HepG2 (cell line): ENCODE data around the gene LRRC70. TPM values are rescaled to one million over a fixed set of nuclear protein-coding genes. Genes with fewer than 3 reads are reported as not detected.

ENCODE experiments used
- ATAC-seq: fragments of 200-7000 bp; cut with Tn5 transposase; 3 replicates; pipeline ENCODE4 v1.9.1; 2020; ENCODE audit warnings: mild to moderate bottlenecking, moderate library complexity
- BruUV-seq: library from RNA; stranded (reverse); fragments of 400-500 nt; replicated peaks from 2 replicates; lab custom pipeline; 2021; lab: Mats Ljungman, UMichigan
- CTCF ChIA-PET: fragments of 300-600 bp; formaldehyde crosslinking; extraction: SDS; loops from one replicate; lab custom pipeline; 2021; ENCODE audit warnings: low total read pairs, inconsistent platforms, low intra/inter-chr PET ratio; lab: Yijun Ruan, JAX
- POLR2A ChIA-PET: fragments of 350-600 bp; sonication (Branson Sonifier 250); formaldehyde crosslinking; loops from one replicate; lab custom pipeline; 2020; ENCODE audit warnings: antibody characterized with exemption, inconsistent platforms; lab: Yijun Ruan, JAX
- DNase-seq: peaks from one replicate; pipeline ENCODE4 v3.0.0-alpha.2; 2015; ENCODE audit warnings: low spot score
- FAIRE-seq: peaks from 3 replicates; lab custom pipeline; 2011; peaks lifted over from hg19 to GRCh38; lab: Jason Lieb, UNC
- H2AFZ ChIP-seq: one replicate; pipeline ENCODE4 v1.6.1; 2011; ENCODE audit warnings: low read length, inconsistent platforms
- H3K27ac ChIP-seq: fragments of 300-600 bp; 3 replicates; pipeline ENCODE4 v1.8.0; 2011; ENCODE audit warnings: mixed run types, mild to moderate bottlenecking, mixed read lengths, low read length, inconsistent platforms; ENCODE audit not compliant: insufficient read depth; ENCODE audit errors: extremely low read length
- H3K27me3 ChIP-seq, 2 experiments: fragments of 200-600 bp in 1 of 2; 2 replicates in 1 of 2; 3 replicates in 1 of 2; pipeline versions ENCODE4 v1.6.0 to v1.8.0; 2011; ENCODE audit warnings: low read length in 2 of 2, mild to moderate bottlenecking in 2 of 2, moderate library complexity in 2 of 2, inconsistent platforms in 1 of 2; ENCODE audit not compliant: insufficient read depth in 2 of 2, control insufficient read depth in 1 of 2
- H3K36me3 ChIP-seq, 2 experiments: fragments of 200-600 bp in 1 of 2; replicated peaks in 1 of 2; 2 replicates in 1 of 2; 3 replicates in 1 of 2; pipeline versions ENCODE4 v1.5.1 to v1.8.0; 2011; ENCODE audit warnings: low read length in 2 of 2, inconsistent platforms in 1 of 2; ENCODE audit not compliant: insufficient read depth in 2 of 2, control insufficient read depth in 1 of 2
- H3K4me1 ChIP-seq: 2 replicates; pipeline ENCODE4 v1.5.1; 2012; ENCODE audit warnings: low read length, inconsistent platforms; ENCODE audit not compliant: insufficient read depth
- H3K4me2 ChIP-seq: 2 replicates; pipeline ENCODE4 v1.6.0; 2011; ENCODE audit warnings: low read depth, low read length, inconsistent platforms
- H3K4me3 ChIP-seq, 3 experiments: fragments of 200-600 bp in 1 of 3; sonication (generic), shearing (Covaris generic) in 1 of 3; replicated peaks in 1 of 3; 2 replicates each; pipeline ENCODE4 v1.5.1; 2011 to 2016; ENCODE audit warnings: low read length in 3 of 3, inconsistent platforms in 2 of 3, low read depth in 2 of 3, mild to moderate bottlenecking in 2 of 3, control low read depth in 1 of 3, mixed read lengths in 1 of 3; ENCODE audit not compliant: insufficient read depth in 1 of 3
- H3K79me2 ChIP-seq: one replicate; pipeline ENCODE4 v1.6.1; 2011; ENCODE audit warnings: low read length, inconsistent platforms; ENCODE audit not compliant: insufficient read depth
- H3K9ac ChIP-seq: 2 replicates; pipeline ENCODE4 v1.6.0; 2011; ENCODE audit warnings: mild to moderate bottlenecking, low read depth, low read length, inconsistent platforms; ENCODE audit not compliant: insufficient read depth
- H3K9me3 ChIP-seq: 2 replicates; pipeline ENCODE4 v1.5.1; 2012; ENCODE audit warnings: mild to moderate bottlenecking, low read length
- H4K20me1 ChIP-seq: 2 replicates; pipeline ENCODE4 v1.6.0; 2011; ENCODE audit warnings: inconsistent platforms, mild to moderate bottlenecking, low read length, moderate library complexity; ENCODE audit not compliant: insufficient read depth
- ADNP ChIP-seq: sonication (generic); formaldehyde crosslinking; IDR thresholded peaks from 2 replicates; pipeline ENCODE4 v1.4.0; 2020; ENCODE audit warnings: missing genetic modification reagents
- CEBPB ChIP-seq: IDR thresholded peaks from 2 replicates; pipeline ENCODE4 v1.6.1; 2011; ENCODE audit warnings: low read depth, low read length, improper control_type of control experiment, borderline replicate concordance
- CEBPG ChIP-seq: IDR thresholded peaks from 2 replicates; pipeline ENCODE4 v1.6.1; 2016
- KAT8 ChIP-seq: IDR thresholded peaks from 2 replicates; pipeline ENCODE4 v1.6.1; 2016; ENCODE audit warnings: missing genetic modification reagents, missing compliant biosample characterization
- MNT ChIP-seq: fragments of 450-650 bp; IDR thresholded peaks from 2 replicates; pipeline ENCODE4 v1.6.1; 2016
- NRL ChIP-seq: sonication (generic); formaldehyde crosslinking; IDR thresholded peaks from 2 replicates; pipeline ENCODE4 v1.5.0; 2020; ENCODE audit warnings: missing genetic modification reagents, mild to moderate bottlenecking, moderate library complexity, borderline replicate concordance
- REPIN1 ChIP-seq: sonication (generic); formaldehyde crosslinking; IDR thresholded peaks from 2 replicates; pipeline ENCODE4 v1.8.0; 2022; ENCODE audit warnings: missing genetic modification reagents, low read depth, mild to moderate bottlenecking, borderline replicate concordance
- SIX1 ChIP-seq: sonication (generic); formaldehyde crosslinking; IDR thresholded peaks from 2 replicates; pipeline ENCODE4 v1.4.0; 2020; ENCODE audit warnings: missing genetic modification reagents, borderline replicate concordance
- SMYD3 ChIP-seq: sonication (generic); formaldehyde crosslinking; IDR thresholded peaks from 2 replicates; pipeline ENCODE4 v1.8.1; 2023; ENCODE audit warnings: mild to moderate bottlenecking, missing genetic modification reagents
- SRSF9 ChIP-seq: fragments of 200-400 bp; formaldehyde crosslinking; IDR thresholded peaks from 2 replicates; pipeline ENCODE4 v1.6.1; 2018; ENCODE audit warnings: borderline replicate concordance, mild to moderate bottlenecking, low read depth, low read length; ENCODE audit not compliant: insufficient read depth, poor library complexity, severe bottlenecking
- ZBTB3 ChIP-seq: sonication (generic); formaldehyde crosslinking; IDR thresholded peaks from 2 replicates; pipeline ENCODE4 v1.4.0; 2020; ENCODE audit warnings: low read depth, mild to moderate bottlenecking, moderate library complexity, missing genetic modification reagents, borderline replicate concordance
- ZFP36L2 ChIP-seq: sonication (generic); formaldehyde crosslinking; IDR thresholded peaks from 2 replicates; pipeline ENCODE4 v1.4.0; 2020; ENCODE audit warnings: missing genetic modification reagents
- ZNF12 ChIP-seq: sonication (generic); formaldehyde crosslinking; IDR thresholded peaks from 2 replicates; pipeline ENCODE4 v1.5.0; 2020; ENCODE audit warnings: missing genetic modification reagents
- ZNF180 ChIP-seq: sonication (generic); formaldehyde crosslinking; IDR thresholded peaks from 2 replicates; pipeline ENCODE4 v1.4.0; 2020; ENCODE audit warnings: low read depth, missing genetic modification reagents, borderline replicate concordance
- ZNF547 ChIP-seq: sonication (generic); formaldehyde crosslinking; IDR thresholded peaks from 2 replicates; pipeline ENCODE4 v1.5.1; 2020; ENCODE audit warnings: mild to moderate bottlenecking, missing genetic modification reagents
- ZNF737 ChIP-seq: sonication (generic); formaldehyde crosslinking; IDR thresholded peaks from 2 replicates; pipeline ENCODE4 v1.5.0; 2020; ENCODE audit warnings: missing genetic modification reagents, mild to moderate bottlenecking, borderline replicate concordance
- WGBS: methylation state at CpG from one replicate; pipeline ENCODE4 v1.1.6; 2017; ENCODE audit warnings: low lambda C conversion rate; 5-methylcytosine and 5-hydroxymethylcytosine counted together
- in situ Hi-C: cut with HindIII; loops from 2 replicates; pipeline ENCODE4 v1.10.0; 2017; ENCODE audit warnings: low pct_unique_long_range_greater_than_20kb; ENCODE audit not compliant: extremely low pct_ligation_motif_present
- intact Hi-C: fragments of 100-400 bp; cut with micrococcal nuclease; formaldehyde crosslinking; loops from one replicate; pipeline ENCODE4 v1.10.0; 2022; ENCODE audit not compliant: unreplicated experiment
- polyA plus RNA-seq, 8 experiments: library from polyadenylated mRNA; depleted of rRNA in 3 of 8; stranded (reverse) in 7 of 8; unstranded in 1 of 8; fragments of >200 nt; fragmentation: Illumina TruSeq in 4 of 8; extraction: Trizol in 4 of 8; gene quantifications; 2 replicates each; pipeline versions ENCODE4 v1.2.1 to v1.2.3, GENCODE V29; 2011 to 2016; ENCODE audit warnings: low read depth in 4 of 8, missing spikeins in 1 of 8, mixed read lengths in 1 of 8; ENCODE audit not compliant: insufficient read depth in 1 of 8
- total RNA-seq, 5 experiments: library from RNA; depleted of rRNA; stranded (reverse); fragments of >200 nt; fragmentation: Illumina TruSeq; extraction: Trizol; gene quantifications; 2 replicates each; pipeline ENCODE4 v1.2.3, GENCODE V29; 2016; ENCODE audit warnings: low read depth in 1 of 5
- TF ChIP-seq, protein P1 (sequence below): fragments of 450-650 bp; IDR thresholded peaks from 2 replicates; pipeline ENCODE4 v1.6.1; 2017
- TF ChIP-seq, protein P2 (sequence below): sonication (generic); formaldehyde crosslinking; IDR thresholded peaks from 2 replicates; pipeline ENCODE4 v1.4.0; 2020; ENCODE audit warnings: missing genetic modification reagents, borderline replicate concordance
- TF ChIP-seq, protein P3 (sequence below): sonication (generic); formaldehyde crosslinking; IDR thresholded peaks from 2 replicates; pipeline ENCODE4 v1.4.0; 2020; ENCODE audit warnings: missing genetic modification reagents

LRRC70 gene
- total and polyA plus RNA-seq, 2 of the 13 experiments (the other 11 are each of a cell fraction or from before 2014, with no cell fraction given), result 0.05 to 0.71 TPM

- ChIA-PET CTCF (no interaction called here), POLR2A (no interaction called here)
- Histone ChIP-seq H2AFZ (no peak overlapping the region), H3K79me2 (no peaks in the 10 kb centered on the region), H3K27ac (peak overlapping the region; percentile 30), H3K9ac (no peak overlapping the region), H3K36me3 (peaks cover 0 to 9% of the 10 kb centered on the region in 2 experiments; a peak in 3 of 5 replicates), H3K9me3 (no peaks in the 10 kb centered on the region), H3K4me3 (no peak overlapping the region), H4K20me1 (no peaks in the 10 kb centered on the region), H3K27me3 (no peaks in the 10 kb centered on the region), H3K4me1 (peaks cover 19% of the 10 kb centered on the region), H3K4me2 (no peak overlapping the region)
- no TSS peak for BruUV-seq
- intact Hi-C loops, result no loop called here
- FAIRE-seq, result no peak
- peak; percentile 12 for DNase-seq
- in situ Hi-C loops, result no loop called here
- ATAC-seq, result peak; percentile 61
- 77% methylated on average over 3 of the region's 3 CpGs for WGBS
- TF ChIP-seq REPIN1 (no peak), KAT8 (CRISPR knock-in tag) (no peak), ZFP36L2 (CRISPR knock-in tag) (no peak), MNT (no peak), NRL (no peak), ZBTB3 (no peak), ADNP (no peak), CEBPB (peak; percentile 85), ZNF547 (CRISPR knock-in tag) (no peak), SMYD3 (CRISPR knock-in tag) (no peak), ZNF12 (no peak), ZNF180 (CRISPR knock-in tag) (no peak), CEBPG (CRISPR knock-in tag) (peak; percentile 12; the same call in 1 of the 2 replicates), ZNF737 (CRISPR knock-in tag) (no peak), SIX1 (no peak), SRSF9 (no peak)
- TF ChIP-seq, protein P1, sequence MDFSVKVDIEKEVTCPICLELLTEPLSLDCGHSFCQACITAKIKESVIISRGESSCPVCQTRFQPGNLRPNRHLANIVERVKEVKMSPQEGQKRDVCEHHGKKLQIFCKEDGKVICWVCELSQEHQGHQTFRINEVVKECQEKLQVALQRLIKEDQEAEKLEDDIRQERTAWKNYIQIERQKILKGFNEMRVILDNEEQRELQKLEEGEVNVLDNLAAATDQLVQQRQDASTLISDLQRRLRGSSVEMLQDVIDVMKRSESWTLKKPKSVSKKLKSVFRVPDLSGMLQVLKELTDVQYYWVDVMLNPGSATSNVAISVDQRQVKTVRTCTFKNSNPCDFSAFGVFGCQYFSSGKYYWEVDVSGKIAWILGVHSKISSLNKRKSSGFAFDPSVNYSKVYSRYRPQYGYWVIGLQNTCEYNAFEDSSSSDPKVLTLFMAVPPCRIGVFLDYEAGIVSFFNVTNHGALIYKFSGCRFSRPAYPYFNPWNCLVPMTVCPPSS, result no peak
- TF ChIP-seq, protein P2, sequence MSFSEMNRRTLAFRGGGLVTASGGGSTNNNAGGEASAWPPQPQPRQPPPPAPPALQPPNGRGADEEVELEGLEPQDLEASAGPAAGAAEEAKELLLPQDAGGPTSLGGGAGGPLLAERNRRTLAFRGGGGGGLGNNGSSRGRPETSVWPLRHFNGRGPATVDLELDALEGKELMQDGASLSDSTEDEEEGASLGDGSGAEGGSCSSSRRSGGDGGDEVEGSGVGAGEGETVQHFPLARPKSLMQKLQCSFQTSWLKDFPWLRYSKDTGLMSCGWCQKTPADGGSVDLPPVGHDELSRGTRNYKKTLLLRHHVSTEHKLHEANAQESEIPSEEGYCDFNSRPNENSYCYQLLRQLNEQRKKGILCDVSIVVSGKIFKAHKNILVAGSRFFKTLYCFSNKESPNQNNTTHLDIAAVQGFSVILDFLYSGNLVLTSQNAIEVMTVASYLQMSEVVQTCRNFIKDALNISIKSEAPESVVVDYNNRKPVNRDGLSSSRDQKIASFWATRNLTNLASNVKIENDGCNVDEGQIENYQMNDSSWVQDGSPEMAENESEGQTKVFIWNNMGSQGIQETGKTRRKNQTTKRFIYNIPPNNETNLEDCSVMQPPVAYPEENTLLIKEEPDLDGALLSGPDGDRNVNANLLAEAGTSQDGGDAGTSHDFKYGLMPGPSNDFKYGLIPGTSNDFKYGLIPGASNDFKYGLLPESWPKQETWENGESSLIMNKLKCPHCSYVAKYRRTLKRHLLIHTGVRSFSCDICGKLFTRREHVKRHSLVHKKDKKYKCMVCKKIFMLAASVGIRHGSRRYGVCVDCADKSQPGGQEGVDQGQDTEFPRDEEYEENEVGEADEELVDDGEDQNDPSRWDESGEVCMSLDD (CRISPR knock-in tag), result no peak
- TF ChIP-seq, protein P3, sequence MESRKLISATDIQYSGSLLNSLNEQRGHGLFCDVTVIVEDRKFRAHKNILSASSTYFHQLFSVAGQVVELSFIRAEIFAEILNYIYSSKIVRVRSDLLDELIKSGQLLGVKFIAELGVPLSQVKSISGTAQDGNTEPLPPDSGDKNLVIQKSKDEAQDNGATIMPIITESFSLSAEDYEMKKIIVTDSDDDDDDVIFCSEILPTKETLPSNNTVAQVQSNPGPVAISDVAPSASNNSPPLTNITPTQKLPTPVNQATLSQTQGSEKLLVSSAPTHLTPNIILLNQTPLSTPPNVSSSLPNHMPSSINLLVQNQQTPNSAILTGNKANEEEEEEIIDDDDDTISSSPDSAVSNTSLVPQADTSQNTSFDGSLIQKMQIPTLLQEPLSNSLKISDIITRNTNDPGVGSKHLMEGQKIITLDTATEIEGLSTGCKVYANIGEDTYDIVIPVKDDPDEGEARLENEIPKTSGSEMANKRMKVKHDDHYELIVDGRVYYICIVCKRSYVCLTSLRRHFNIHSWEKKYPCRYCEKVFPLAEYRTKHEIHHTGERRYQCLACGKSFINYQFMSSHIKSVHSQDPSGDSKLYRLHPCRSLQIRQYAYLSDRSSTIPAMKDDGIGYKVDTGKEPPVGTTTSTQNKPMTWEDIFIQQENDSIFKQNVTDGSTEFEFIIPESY (CRISPR knock-in tag), result no peak
These were observed 9.1 kb downstream of the LRRC70 start for GRCh38 chr5:62587737-62588136.
